Measurements from ENCODE around the gene KCNG2.

GRCh38 chr18:79904357-79905147 lies 106.8 kb downstream of the KCNG2 start:
- TF ChIP-seq CTCF (IDR thresholded peaks at IDR 0.05; ENCODE audit: insufficient read depth, low read length, poor library complexity, severe bottlenecking) (no peak), EZH2phosphoT487 (conservative IDR thresholded peaks at IDR 0.05; ENCODE audit: low read length) (no peak)

Measured in SU-DHL-6 (cell line).